Measurements from ENCODE around the gene SCN8A.

The SCN8A gene

DNA sequence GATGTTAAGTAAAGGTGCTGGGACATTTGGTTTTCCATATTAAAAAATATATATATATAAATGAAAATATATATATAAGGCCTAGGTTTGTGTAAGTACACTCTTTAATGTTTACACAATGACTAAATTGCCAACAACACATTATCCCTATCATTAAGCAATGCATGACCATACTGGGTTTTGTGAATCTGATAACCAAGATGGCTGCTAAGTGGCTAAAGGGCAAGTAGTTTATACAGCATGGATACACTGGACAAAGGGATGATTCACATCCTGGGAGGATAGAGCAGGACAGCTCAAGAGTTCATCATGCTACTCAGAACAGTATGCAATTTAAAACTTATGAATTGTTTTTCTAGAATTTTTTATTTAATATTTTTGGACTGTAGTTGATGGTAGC lies 168.1 kb downstream of the SCN8A start:
- Histone ChIP-seq H3K4me1 (ENCODE audit: control insufficient read depth, insufficient read depth, low read length) (no peaks in the 10 kb centered on the region), H3K36me3 (ENCODE audit: control insufficient read depth, insufficient read depth, low read length) (no peaks in the 10 kb centered on the region), H3K4me3 (ENCODE audit: low read length) (no peak overlapping the region), H3K27ac (ENCODE audit: low read length) (no peak overlapping the region), H3K27me3 (ENCODE audit: control insufficient read depth, insufficient read depth, low read length) (no peaks in the 10 kb centered on the region), H3K9me3 (ENCODE audit: control insufficient read depth, insufficient read depth, low read length) (no peaks in the 10 kb centered on the region)
- DNase-seq (ENCODE audit: low read depth, low spot score), result no peak

DNA sequence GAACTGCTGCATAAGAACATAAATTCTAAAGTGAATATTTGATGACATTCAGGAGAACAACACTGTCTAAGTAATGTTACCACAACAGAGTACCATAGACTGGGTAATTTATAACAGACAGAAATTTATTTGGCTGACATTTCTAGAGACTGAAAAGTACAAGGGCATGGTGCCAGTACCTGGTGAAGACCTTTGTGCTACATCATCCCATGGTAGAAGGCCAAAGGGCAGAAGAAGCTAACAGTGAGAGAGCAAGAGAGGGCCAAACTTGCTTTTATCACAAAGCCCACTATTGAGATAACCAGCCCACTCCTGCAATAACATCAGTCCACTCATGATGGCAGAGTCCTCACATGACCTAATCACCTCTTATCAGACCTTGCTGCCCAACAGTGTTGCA lies 168.7 kb downstream of the SCN8A start:
- Histone ChIP-seq H3K4me3 (ENCODE audit: low read length) (no peak overlapping the region), H3K36me3 (ENCODE audit: control insufficient read depth, insufficient read depth, low read length) (no peaks in the 10 kb centered on the region), H3K4me1 (ENCODE audit: control insufficient read depth, insufficient read depth, low read length) (no peaks in the 10 kb centered on the region), H3K9me3 (ENCODE audit: control insufficient read depth, insufficient read depth, low read length) (no peaks in the 10 kb centered on the region), H3K27me3 (ENCODE audit: control insufficient read depth, insufficient read depth, low read length) (no peaks in the 10 kb centered on the region), H3K27ac (ENCODE audit: low read length) (no peak overlapping the region)
- DNase-seq (ENCODE audit: low read depth, low spot score), result no peak

DNA sequence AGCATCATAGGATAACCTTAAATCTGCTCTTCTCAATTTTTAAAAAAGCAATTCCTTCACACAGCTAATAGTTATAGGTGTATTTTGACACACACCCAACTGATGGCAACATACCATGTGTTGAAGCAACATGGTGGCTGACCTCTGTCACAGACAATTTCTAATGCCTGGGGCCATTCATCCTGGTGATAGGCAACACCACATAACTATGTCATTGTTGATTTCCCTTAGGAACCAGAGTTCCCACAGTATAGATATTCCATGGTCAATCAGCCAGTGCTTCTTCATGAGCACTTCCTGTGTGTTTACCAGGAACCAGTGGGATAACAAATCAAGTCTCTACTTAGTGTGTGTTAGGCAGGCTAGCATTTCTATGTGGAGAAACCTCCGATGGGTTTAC lies 169.2 kb downstream of the SCN8A start:
- H3K4me1 ChIP-seq (ENCODE audit: control insufficient read depth, insufficient read depth, low read length), result no peaks in the 10 kb centered on the region
- no peak overlapping the region for H3K27ac ChIP-seq (ENCODE audit: low read length)
- no peaks in the 10 kb centered on the region for H3K27me3 ChIP-seq (ENCODE audit: control insufficient read depth, insufficient read depth, low read length)

DNA sequence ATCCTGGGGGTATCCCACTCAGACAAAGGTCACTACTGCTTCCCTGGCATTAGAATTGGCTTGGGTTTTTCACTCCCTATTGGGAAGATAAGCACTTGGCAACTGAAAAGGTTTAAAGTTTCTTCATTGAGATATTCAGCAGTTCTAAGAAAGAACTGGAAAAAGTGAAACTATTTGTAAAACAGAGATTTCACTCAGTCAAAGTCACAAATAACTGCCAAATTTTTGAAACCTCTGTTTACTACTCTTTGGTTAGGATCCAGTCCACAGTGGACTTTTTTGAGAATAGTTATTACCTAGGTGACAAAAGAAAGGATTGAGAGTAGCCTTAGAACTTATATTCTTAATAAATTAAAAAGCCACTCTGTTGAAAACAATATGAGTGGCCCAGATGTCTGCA lies 172.7 kb downstream of the SCN8A start:
- Histone ChIP-seq H3K4me3 (ENCODE audit: low read length) (no peak overlapping the region), H3K27ac (ENCODE audit: low read length) (no peak overlapping the region), H3K27me3 (ENCODE audit: control insufficient read depth, insufficient read depth, low read length) (no peaks in the 10 kb centered on the region), H3K4me1 (ENCODE audit: control insufficient read depth, insufficient read depth, low read length) (no peaks in the 10 kb centered on the region), H3K9me3 (ENCODE audit: control insufficient read depth, insufficient read depth, low read length) (no peaks in the 10 kb centered on the region), H3K36me3 (ENCODE audit: control insufficient read depth, insufficient read depth, low read length) (no peaks in the 10 kb centered on the region)
- DNase-seq (ENCODE audit: low read depth, low spot score), result no peak

More for the DNA sequence above, 169.2 kb downstream of the SCN8A start:
- no peaks in the 10 kb centered on the region for H3K9me3 ChIP-seq (ENCODE audit: control insufficient read depth, insufficient read depth, low read length)
- no peak overlapping the region for H3K4me3 ChIP-seq (ENCODE audit: low read length)
- no peaks in the 10 kb centered on the region for H3K36me3 ChIP-seq (ENCODE audit: control insufficient read depth, insufficient read depth, low read length)
- WGBS (ENCODE audit: insufficient coverage, insufficient read length), result no CpG with 5 or more reads among the region's 1 CpG
- no peak for DNase-seq (ENCODE audit: low read depth, low spot score)

DNA sequence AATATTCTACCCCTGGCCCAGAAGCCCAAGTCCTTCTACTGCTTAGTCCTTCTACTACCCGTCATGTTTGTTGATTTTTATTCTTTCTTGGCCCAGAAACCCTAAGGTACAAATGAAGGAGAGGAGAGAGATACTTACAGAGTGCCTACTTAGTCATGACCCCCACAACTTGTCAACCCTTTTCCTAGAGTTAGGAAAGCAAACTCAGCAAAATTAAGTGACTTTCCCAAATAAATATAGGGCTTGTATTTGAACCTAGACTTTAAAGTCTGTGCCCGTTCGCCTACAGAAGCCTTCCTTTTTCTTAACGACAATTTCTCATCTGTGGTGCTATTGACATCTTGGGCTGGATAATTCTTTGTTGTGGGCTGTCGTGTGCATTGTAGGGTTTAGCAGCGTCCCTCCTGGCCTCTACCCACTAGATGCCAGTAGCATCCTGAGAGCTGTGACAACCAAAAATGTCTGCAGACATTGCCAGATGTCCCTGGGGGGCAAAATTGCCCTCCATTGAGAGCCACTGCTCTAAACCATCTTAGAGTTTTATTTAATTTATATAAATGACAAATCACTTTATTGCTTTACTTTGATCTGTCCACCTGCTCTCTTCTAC lies 175.1 kb downstream of the SCN8A start:
- no CpG with 5 or more reads among the region's 6 CpGs for WGBS (ENCODE audit: insufficient coverage, insufficient read length)

DNA sequence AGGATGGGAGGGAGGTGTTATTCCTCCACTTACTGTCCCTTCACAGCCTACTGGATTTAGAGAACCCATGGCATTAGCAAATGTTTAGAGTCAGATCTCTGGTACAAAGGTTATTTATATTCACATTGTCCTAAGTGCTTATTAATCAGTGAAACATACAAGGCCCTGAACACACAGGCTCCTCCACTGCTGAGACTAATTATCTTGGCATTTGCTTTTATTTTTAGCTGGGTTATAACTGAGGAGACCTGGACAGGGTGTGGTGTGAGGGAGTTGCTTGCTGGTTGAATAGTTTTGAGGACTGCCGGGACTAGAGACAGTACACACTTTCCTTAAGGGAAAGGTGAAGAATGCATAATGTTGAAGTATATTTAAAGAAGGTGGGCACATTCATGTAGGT lies 180.0 kb downstream of the SCN8A start:
- Histone ChIP-seq H3K4me1 (ENCODE audit: control insufficient read depth, insufficient read depth, low read length) (no peaks in the 10 kb centered on the region), H3K9me3 (ENCODE audit: control insufficient read depth, insufficient read depth, low read length) (no peaks in the 10 kb centered on the region), H3K4me3 (ENCODE audit: low read length) (no peak overlapping the region), H3K27ac (ENCODE audit: low read length) (no peak overlapping the region), H3K36me3 (ENCODE audit: control insufficient read depth, insufficient read depth, low read length) (no peaks in the 10 kb centered on the region), H3K27me3 (ENCODE audit: control insufficient read depth, insufficient read depth, low read length) (no peaks in the 10 kb centered on the region)
- WGBS (ENCODE audit: insufficient coverage, insufficient read length), result no CpG with 5 or more reads among the region's 1 CpG
- DNase-seq (ENCODE audit: low read depth, low spot score), result no peak

More for the DNA sequence above, 175.1 kb downstream of the SCN8A start:
- DNase-seq (ENCODE audit: low read depth, low spot score), result no peak
- Histone ChIP-seq H3K36me3 (ENCODE audit: control insufficient read depth, insufficient read depth, low read length) (no peaks in the 10 kb centered on the region), H3K27ac (ENCODE audit: low read length) (no peak overlapping the region), H3K4me3 (ENCODE audit: low read length) (no peak overlapping the region), H3K4me1 (ENCODE audit: control insufficient read depth, insufficient read depth, low read length) (no peaks in the 10 kb centered on the region), H3K9me3 (ENCODE audit: control insufficient read depth, insufficient read depth, low read length) (no peaks in the 10 kb centered on the region), H3K27me3 (ENCODE audit: control insufficient read depth, insufficient read depth, low read length) (no peaks in the 10 kb centered on the region)

DNA sequence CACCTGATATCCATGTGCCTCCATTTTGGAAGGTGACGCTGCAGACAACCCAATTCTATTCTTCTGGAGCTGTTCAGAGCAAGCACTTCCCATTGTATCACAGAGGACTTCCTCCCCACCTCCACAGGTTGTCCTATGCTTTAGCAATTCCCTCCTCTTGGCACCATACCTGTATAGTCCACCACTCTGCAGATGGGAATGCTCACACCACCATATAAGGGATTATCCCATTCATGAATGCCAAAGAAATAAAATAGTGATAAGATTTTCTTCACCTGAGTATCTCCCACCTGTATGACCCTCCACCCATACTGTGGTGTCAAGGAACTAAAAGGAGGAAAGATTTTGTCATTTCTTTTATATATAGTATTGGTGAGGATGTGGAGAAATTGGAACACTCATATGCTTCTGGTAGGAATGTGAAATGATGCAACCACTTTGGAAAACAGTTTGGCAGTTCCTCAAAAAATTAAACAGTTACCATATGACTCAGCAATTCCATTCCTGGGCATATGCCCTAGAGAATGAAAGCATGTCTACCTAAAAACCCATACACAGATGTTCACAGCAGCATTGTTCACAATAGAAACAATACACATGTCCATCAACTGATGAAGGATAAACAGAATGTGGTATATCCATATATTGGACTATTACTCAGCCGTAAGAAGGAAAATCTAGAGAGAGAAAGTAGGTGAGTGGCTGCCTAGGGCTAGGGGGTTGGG lies 182.3 kb downstream of the SCN8A start:
- no CpG with 5 or more reads among the region's 2 CpGs for WGBS (ENCODE audit: insufficient coverage, insufficient read length)
- H3K27me3 ChIP-seq (ENCODE audit: control insufficient read depth, insufficient read depth, low read length), result no peaks in the 10 kb centered on the region
- H3K27ac ChIP-seq (ENCODE audit: low read length), result no peak overlapping the region

DNA sequence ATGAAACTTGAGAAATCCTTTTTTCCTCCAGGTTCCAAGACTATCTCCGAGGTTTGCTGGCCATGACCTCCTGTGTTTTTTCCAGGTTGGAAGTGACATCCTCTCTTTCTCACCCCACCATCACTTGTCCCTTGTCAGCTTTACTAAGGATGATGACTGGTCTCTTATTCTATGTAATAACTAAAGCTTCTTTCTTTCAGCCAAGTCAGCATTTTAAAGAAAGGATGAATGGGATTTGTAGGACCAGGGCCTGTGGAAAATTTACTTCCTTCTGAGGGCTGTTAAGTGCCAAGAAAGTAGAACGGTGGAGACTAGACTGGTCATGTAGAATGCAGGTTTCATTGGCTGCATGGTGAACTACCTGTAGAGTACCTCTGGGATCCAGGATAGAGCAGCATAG lies 183.9 kb downstream of the SCN8A start:
- Histone ChIP-seq H3K4me3 (ENCODE audit: low read length) (no peak overlapping the region), H3K4me1 (ENCODE audit: control insufficient read depth, insufficient read depth, low read length) (no peaks in the 10 kb centered on the region), H3K27ac (ENCODE audit: low read length) (no peak overlapping the region), H3K9me3 (ENCODE audit: control insufficient read depth, insufficient read depth, low read length) (no peaks in the 10 kb centered on the region), H3K36me3 (ENCODE audit: control insufficient read depth, insufficient read depth, low read length) (no peaks in the 10 kb centered on the region), H3K27me3 (ENCODE audit: control insufficient read depth, insufficient read depth, low read length) (no peaks in the 10 kb centered on the region)
- no peak for DNase-seq (ENCODE audit: low read depth, low spot score)
- no CpG with 5 or more reads among the region's 2 CpGs for WGBS (ENCODE audit: insufficient coverage, insufficient read length)

More for the DNA sequence above, 182.3 kb downstream of the SCN8A start:
- no peak for DNase-seq (ENCODE audit: low read depth, low spot score)
- Histone ChIP-seq H3K4me1 (ENCODE audit: control insufficient read depth, insufficient read depth, low read length) (no peaks in the 10 kb centered on the region), H3K4me3 (ENCODE audit: low read length) (no peak overlapping the region), H3K9me3 (ENCODE audit: control insufficient read depth, insufficient read depth, low read length) (no peaks in the 10 kb centered on the region), H3K36me3 (ENCODE audit: control insufficient read depth, insufficient read depth, low read length) (no peaks in the 10 kb centered on the region)

DNA sequence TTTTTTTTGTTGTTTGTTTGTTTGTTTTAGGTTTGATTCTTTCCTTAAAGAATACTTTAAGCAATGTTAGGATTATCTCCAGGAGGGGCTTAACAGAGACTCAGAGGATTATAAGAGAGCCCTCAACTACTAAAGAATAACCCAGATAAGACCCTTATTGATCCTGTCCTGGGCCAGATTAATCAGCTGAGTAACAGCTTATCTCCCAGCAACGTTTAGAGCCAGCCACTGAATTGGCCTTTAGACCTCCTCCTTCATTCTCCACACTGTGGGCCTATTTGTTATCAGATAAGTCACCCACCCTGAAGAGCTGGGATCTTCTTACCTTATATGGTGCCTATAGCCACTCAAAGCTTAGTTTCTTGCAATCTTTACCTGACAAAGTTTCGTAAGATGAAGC lies 186.4 kb downstream of the SCN8A start:
- Histone ChIP-seq H3K27me3 (ENCODE audit: control insufficient read depth, insufficient read depth, low read length) (no peaks in the 10 kb centered on the region), H3K27ac (ENCODE audit: low read length) (no peak overlapping the region), H3K4me1 (ENCODE audit: control insufficient read depth, insufficient read depth, low read length) (no peaks in the 10 kb centered on the region), H3K4me3 (ENCODE audit: low read length) (no peak overlapping the region), H3K36me3 (ENCODE audit: control insufficient read depth, insufficient read depth, low read length) (no peaks in the 10 kb centered on the region), H3K9me3 (ENCODE audit: control insufficient read depth, insufficient read depth, low read length) (no peaks in the 10 kb centered on the region)
- no peak for DNase-seq (ENCODE audit: low read depth, low spot score)
- WGBS (ENCODE audit: insufficient coverage, insufficient read length), result no CpG with 5 or more reads among the region's 2 CpGs

DNA sequence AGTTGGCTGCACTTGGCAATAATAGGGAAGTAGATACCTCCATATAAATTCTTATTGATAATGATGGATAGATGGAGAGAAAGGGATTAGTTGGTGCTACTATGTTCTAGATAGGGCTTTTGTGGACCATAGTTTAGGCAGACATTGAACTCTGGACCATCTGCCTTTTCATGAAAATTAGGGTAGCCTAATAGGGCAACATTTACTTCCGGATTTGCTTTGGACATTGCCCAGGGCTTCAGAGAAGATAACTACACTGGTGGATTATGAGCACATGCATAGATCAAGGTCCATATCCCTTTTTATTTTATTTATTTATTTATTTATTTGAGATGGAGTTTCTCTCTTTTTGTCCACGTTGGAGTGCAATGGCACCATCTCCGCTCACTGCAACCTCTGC lies 186.9 kb downstream of the SCN8A start:
- no peaks in the 10 kb centered on the region for H3K27me3 ChIP-seq (ENCODE audit: control insufficient read depth, insufficient read depth, low read length)
- no peaks in the 10 kb centered on the region for H3K4me1 ChIP-seq (ENCODE audit: control insufficient read depth, insufficient read depth, low read length)
- H3K36me3 ChIP-seq (ENCODE audit: control insufficient read depth, insufficient read depth, low read length), result no peaks in the 10 kb centered on the region
- DNase-seq (ENCODE audit: low read depth, low spot score), result no peak
- no CpG with 5 or more reads among the region's 3 CpGs for WGBS (ENCODE audit: insufficient coverage, insufficient read length)
- H3K4me3 ChIP-seq (ENCODE audit: low read length), result no peak overlapping the region
- H3K27ac ChIP-seq (ENCODE audit: low read length), result no peak overlapping the region
- H3K9me3 ChIP-seq (ENCODE audit: control insufficient read depth, insufficient read depth, low read length), result no peaks in the 10 kb centered on the region

DNA sequence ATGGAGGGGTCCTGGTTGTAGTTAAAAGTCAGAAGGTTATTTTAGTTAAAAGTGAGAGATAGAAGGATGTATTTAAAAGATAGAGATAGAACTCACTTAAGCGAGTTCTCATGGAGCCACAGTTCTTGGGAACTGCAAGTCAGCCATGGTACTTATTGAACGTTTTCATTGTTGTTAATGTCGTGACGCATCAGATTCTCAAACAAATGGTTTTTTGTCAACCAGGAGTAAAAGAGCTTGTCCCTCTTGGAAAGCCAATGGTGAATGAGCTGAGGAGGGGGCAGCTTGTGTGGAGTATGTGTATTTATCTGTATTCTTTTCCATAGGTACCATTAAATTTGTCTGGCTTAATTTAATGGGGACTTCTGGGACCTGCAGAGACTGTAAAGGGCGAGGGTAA lies 188.8 kb downstream of the SCN8A start:
- no peak overlapping the region for H3K4me3 ChIP-seq (ENCODE audit: low read length)
- WGBS (ENCODE audit: insufficient coverage, insufficient read length), result 100% methylated on average over 1 of the region's 5 CpGs
- H3K27me3 ChIP-seq (ENCODE audit: control insufficient read depth, insufficient read depth, low read length), result no peaks in the 10 kb centered on the region
- no peaks in the 10 kb centered on the region for H3K9me3 ChIP-seq (ENCODE audit: control insufficient read depth, insufficient read depth, low read length)
- DNase-seq (ENCODE audit: low read depth, low spot score), result no peak
- H3K36me3 ChIP-seq (ENCODE audit: control insufficient read depth, insufficient read depth, low read length), result no peaks in the 10 kb centered on the region
- H3K4me1 ChIP-seq (ENCODE audit: control insufficient read depth, insufficient read depth, low read length), result no peaks in the 10 kb centered on the region
- no peak overlapping the region for H3K27ac ChIP-seq (ENCODE audit: low read length)

Measured in iPS DF 6.9 (cell line).